Heart right ventricle (tissue), 16 donors: ENCODE measurements around the gene PRMT7. TPM values are rescaled to one million over a fixed set of nuclear protein-coding genes. Genes with fewer than 3 reads are reported as not detected.

Source experiments
- ATAC-seq, 8 donors: fragments of 200-7000 bp; cut with Tn5 transposase; one replicate each; pipeline ENCODE4 v1.9.1; 2020; ENCODE audit warnings: mild to moderate bottlenecking in 8 of 8, moderate library complexity in 8 of 8, moderate number of reproducible peaks in 1 of 8
- DNase-seq, 2 donors: peaks; one replicate each; pipeline ENCODE4 v3.0.0-alpha.2; 2020
- H3K27ac ChIP-seq, 10 donors: fragments of 200-600 bp; sonication (generic) in 2 of 10; one replicate each; pipeline versions ENCODE4 v1.5.0 to v1.8.0; 2020 to 2022; ENCODE audit warnings: mild to moderate bottlenecking in 3 of 10
- H3K27me3 ChIP-seq, 7 donors: fragments of 200-600 bp; one replicate each; pipeline ENCODE4 v1.8.0; 2021 to 2022; ENCODE audit warnings: mild to moderate bottlenecking in 2 of 7
- H3K36me3 ChIP-seq, 9 donors: fragments of 200-600 bp; sonication (generic) in 1 of 9; one replicate each; pipeline versions ENCODE4 v1.5.0 to v1.8.0; 2020 to 2022; ENCODE audit warnings: mild to moderate bottlenecking in 2 of 9
- H3K4me1 ChIP-seq, 9 donors: fragments of 200-600 bp; sonication (generic) in 1 of 9; one replicate each; pipeline versions ENCODE4 v1.5.0 to v1.8.0; 2020 to 2022; ENCODE audit warnings: mild to moderate bottlenecking in 4 of 9
- H3K4me3 ChIP-seq, 10 donors: fragments of 200-600 bp; sonication (generic) in 2 of 10; one replicate each; pipeline versions ENCODE4 v1.5.0 to v1.8.0; 2020 to 2022; ENCODE audit warnings: mild to moderate bottlenecking in 7 of 10, moderate library complexity in 2 of 10
- H3K9me3 ChIP-seq, 11 donors: fragments of 200-600 bp in 10 of 11; sonication (generic) in 2 of 11; one replicate each; pipeline versions ENCODE4 v1.5.0 to v1.8.0; 2013 to 2022; ENCODE audit warnings: mild to moderate bottlenecking in 2 of 11, control low read depth in 1 of 11, moderate library complexity in 1 of 11
- CTCF ChIP-seq, 9 donors: fragments of 200-600 bp; sonication (generic) in 2 of 9; IDR thresholded peaks; one replicate each; pipeline versions ENCODE4 v1.5.0 to v1.8.0; 2021 to 2022; ENCODE audit warnings: antibody characterized with exemption in 9 of 9, mild to moderate bottlenecking in 5 of 9, moderate library complexity in 1 of 9
- WGBS, 2 donors: extraction: QIAGEN DNeasy Blood & Tissue Kit; methylation state at CpG; one replicate each; pipeline ENCODE4 v1.1.7; 2013; ENCODE audit warnings: inconsistent platforms in 1 of 2; 5-methylcytosine and 5-hydroxymethylcytosine counted together
- intact Hi-C, 10 donors: fragments of 100-400 bp; cut with DNase I; formaldehyde crosslinking; loops; one replicate each; pipeline versions ENCODE4 v1.11.1 to v1.14.2; 2022
- polyA plus RNA-seq, 2 donors: library from polyadenylated mRNA; stranded (reverse); fragments of 200-250 nt; gene quantifications; one replicate each; pipeline ENCODE4 v1.2.3, GENCODE V29; 2013
- total RNA-seq, 10 donors: library from RNA; stranded (reverse); fragmentation: NEBNext Ultra II Directional in 3 of 10; extraction: Animal tissue kit (Norgen Biotek cat#: 25700) in 3 of 10; gene quantifications; one replicate each; pipeline versions ENCODE4 v1.2.1 to v1.2.4, GENCODE V29; 2021 to 2023
- donor health status: Arrhythmogenic right ventricular cardiomyopathy.
- donor health status: ischemic (EF 13 %, LVEDD 7.1; RV severe dilation, severe dysfunction).
- donor health status: healthy with polysubstance abuse.
- donor health status: DM: no; HTN: yes; CAD: no.
- donor health status: DM: no; HTN: no; CAD: no.
- donor health status: ischemic (EF 25% LVEDD 6.9; RV normal size, moderate dysfunction).
- donor health status: ischemic (EF 25% LVEDD 5.7; RV mildly dilated, moderate dysfunction).
- donor health status: healthy.
- donor health status: DM: yes; HTN: yes; CAD: no.
- donor health status: Ischemic cardiomyopathy.
- donor health status: ischemic (EF 35%, LVEDD 5.7; RV mildly dilated, moderate dysfunction).
- donor health status: nonischemic (EF 11% LVEDD 7.7; RV severe dilation, severe dysfunction).
- donor health status: DM: yes; HTN: yes; CAD: no.
- donor health status: PGD.
- donor health status: ischemic (EF 29% LVEDD 5.4; RV normal size, mild dysfunction).
- donor health status: nonischemic (EF 23%, LVEDD 6.1; RV moderate dilation, normal function).

PRMT7 gene
- total and polyA plus RNA-seq, 12 donors, result 18.1 to 57.8 (median 30.7) TPM

GRCh38 chr16:68366062-68366461 is 55.2 kb downstream of the PRMT7 start:
- WGBS, 2 donors, result 51 to 54% methylated on average over 8 of the region's 8 CpGs
- Histone ChIP-seq H3K36me3 (no peaks in the 10 kb centered on the region), H3K4me1 (peaks cover 0 to 35% (median 0%) of the 10 kb centered on the region in 9 donors), H3K9me3 (no peaks in the 10 kb centered on the region), H3K27ac (no peak overlapping the region), H3K27me3 (peaks cover 0 to 29% (median 14%) of the 10 kb centered on the region in 7 donors), H3K4me3 (no peak overlapping the region)
- no peak for ATAC-seq
- TF ChIP-seq CTCF (IDR thresholded peaks at IDR 0.05), result no peak
- DNase-seq, result no peak
- intact Hi-C loops, result loop anchor here in 1 of 10 donors (10.0 kb wide), 1 partner anchor 139 kb away; no protein-coding TSS in a partner anchor

- DNase-seq (no peak), ATAC-seq (peak in 1 of 8 donors; percentile 20)
- WGBS, 2 donors, result 35 to 36% methylated on average over 13 of the region's 13 CpGs
- Histone ChIP-seq H3K27me3 (peaks cover 0 to 29% (median 14%) of the 10 kb centered on the region in 7 donors), H3K27ac (no peak overlapping the region), H3K4me1 (peaks cover 0 to 35% (median 0%) of the 10 kb centered on the region in 9 donors), H3K36me3 (no peaks in the 10 kb centered on the region), H3K9me3 (no peaks in the 10 kb centered on the region), H3K4me3 (no peak overlapping the region)
- intact Hi-C loops, result loop anchor here in 1 of 10 donors (10.0 kb wide), 1 partner anchor 138 kb away; no protein-coding TSS in a partner anchor
- TF ChIP-seq CTCF (IDR thresholded peaks at IDR 0.05), result peak in 7 of 9 donors; percentile 28 to 61 (median 44)
Measured at GRCh38 chr16:68367030-68367429, 56.2 kb downstream of the PRMT7 start.

GRCh38 chr16:68367440-68367839 is 56.6 kb downstream of the PRMT7 start:
- no peak overlapping the region for H3K4me3 ChIP-seq
- DNase-seq (no peak), ATAC-seq (no peak)
- intact Hi-C loops, result loop anchor here in 1 of 10 donors (10.0 kb wide), 1 partner anchor 137 kb away; no protein-coding TSS in a partner anchor
- TF ChIP-seq CTCF (IDR thresholded peaks at IDR 0.05), result no peak
- peaks cover 0 to 35% (median 0%) of the 10 kb centered on the region in 9 donors for H3K4me1 ChIP-seq
- no peaks in the 10 kb centered on the region for H3K36me3 ChIP-seq
- H3K9me3 ChIP-seq, result no peaks in the 10 kb centered on the region
- H3K27me3 ChIP-seq, result peaks cover 0 to 29% (median 14%) of the 10 kb centered on the region in 7 donors
- H3K27ac ChIP-seq, result no peak overlapping the region
- 81 to 83% methylated on average over 20 of the region's 20 CpGs for WGBS, 2 donors

- 84 to 85% methylated on average over 14 of the region's 14 CpGs for WGBS, 2 donors
- Histone ChIP-seq H3K9me3 (no peaks in the 10 kb centered on the region), H3K27ac (no peak overlapping the region), H3K27me3 (peaks cover 0 to 29% (median 14%) of the 10 kb centered on the region in 7 donors), H3K36me3 (no peaks in the 10 kb centered on the region), H3K4me1 (peaks cover 0 to 35% (median 0%) of the 10 kb centered on the region in 9 donors), H3K4me3 (no peak overlapping the region)
- no peak for TF ChIP-seq CTCF (IDR thresholded peaks at IDR 0.05)
- ATAC-seq (no peak), DNase-seq (no peak)
- intact Hi-C loops, result loop anchor here in 1 of 10 donors (10.0 kb wide), 1 partner anchor 137 kb away; no protein-coding TSS in a partner anchor
Measured at GRCh38 chr16:68367891-68368290, 57.1 kb downstream of the PRMT7 start.
